ENCODE data around the gene PIERCE2.
"Not testable (repeated sequence)": the region's sequence is repeated elsewhere in the genome, so short reads cannot be mapped to it uniquely, and the experiment has no call there.

Gene PIERCE2

GRCh38 chr15:55408012-55408928 is at the start of gene PIERCE2, which contains the start of gene CCPG1:
PIERCE2 (plus strand) TSS chr15:55408495; CDS start chr15:55408769, 274 bp downstream.
CCPG1 (minus strand) TSS chr15:55408359; CDS start chr15:55389424, 18,935 bp downstream.
- peak; percentile 78 to 84 for DNase-seq (ENCODE audit: low read depth in 2 of 2)

GRCh38 chr15:55360256-55360655 is 48.0 kb upstream of the PIERCE2 start:
- no peak for DNase-seq (ENCODE audit: low read depth in 2 of 2)

- no peak for DNase-seq (ENCODE audit: low read depth in 2 of 2)
These were observed 47.2 kb upstream of the PIERCE2 start for GRCh38 chr15:55361048-55361447.

- no peak for DNase-seq (ENCODE audit: low read depth in 2 of 2)
These were observed 45.7 kb upstream of the PIERCE2 start for GRCh38 chr15:55362641-55363040.

GRCh38 chr15:55366981-55367380 is 41.3 kb upstream of the PIERCE2 start:
- DNase-seq (ENCODE audit: low read depth in 2 of 2) = no peak

GRCh38 chr15:55372701-55373440 is 35.4 kb upstream of the PIERCE2 start:
- DNase-seq (ENCODE audit: low read depth in 2 of 2) = no peak

GRCh38 chr15:55379095-55379494 is 29.2 kb upstream of the PIERCE2 start:
- DNase-seq (ENCODE audit: low read depth in 2 of 2) = no peak

- no peak for DNase-seq (ENCODE audit: low read depth in 2 of 2)
These were observed 26.7 kb upstream of the PIERCE2 start for GRCh38 chr15:55381595-55381994.

GRCh38 chr15:55383687-55384086 is 24.6 kb upstream of the PIERCE2 start:
- no peak for DNase-seq (ENCODE audit: low read depth in 2 of 2)

GRCh38 chr15:55387027-55387426 is 21.3 kb upstream of the PIERCE2 start:
- no peak for DNase-seq (ENCODE audit: low read depth in 2 of 2)

GRCh38 chr15:55389264-55389607 is 19.1 kb upstream of the PIERCE2 start:
- no peak for DNase-seq (ENCODE audit: low read depth in 2 of 2)

- DNase-seq (ENCODE audit: low read depth in 2 of 2) = no peak
These were observed 13.6 kb upstream of the PIERCE2 start for GRCh38 chr15:55394694-55395093.

- no peak for DNase-seq (ENCODE audit: low read depth in 2 of 2)
These were observed 10.1 kb upstream of the PIERCE2 start for GRCh38 chr15:55398243-55398642.

- not testable (repeated sequence) for DNase-seq (ENCODE audit: low read depth in 2 of 2)
These were observed 8.2 kb upstream of the PIERCE2 start for GRCh38 chr15:55400050-55400449.

- DNase-seq (ENCODE audit: low read depth in 2 of 2) = no peak
These were observed 6.5 kb upstream of the PIERCE2 start for GRCh38 chr15:55401786-55402246.

GRCh38 chr15:55402707-55403106 is 5.6 kb upstream of the PIERCE2 start:
- no peak for DNase-seq (ENCODE audit: low read depth in 2 of 2)

- DNase-seq (ENCODE audit: low read depth in 2 of 2) = no peak
These were observed 4.8 kb upstream of the PIERCE2 start for GRCh38 chr15:55403531-55403930.

GRCh38 chr15:55407498-55408011 is 740 bp upstream of the PIERCE2 start:
- no peak for DNase-seq (ENCODE audit: low read depth in 2 of 2)

- not testable (repeated sequence) for DNase-seq (ENCODE audit: low read depth in 2 of 2)
These were observed 681 bp downstream of the PIERCE2 start for GRCh38 chr15:55408976-55409375.

GRCh38 chr15:55417678-55418077 is 9.4 kb downstream of the PIERCE2 start:
- not testable (repeated sequence) for DNase-seq (ENCODE audit: low read depth in 2 of 2)

- no peak for DNase-seq (ENCODE audit: low read depth in 2 of 2)
These were observed 12.0 kb downstream of the PIERCE2 start for GRCh38 chr15:55420171-55420866.

GRCh38 chr15:55422089-55422488 is 13.8 kb downstream of the PIERCE2 start:
- DNase-seq (ENCODE audit: low read depth in 2 of 2) = no peak
